Gastroesophageal sphincter (tissue), 3 donors: ENCODE results near the gene HIPK4.

Experiments used
- CTCF ChIP-seq, 4 experiments: fragments of 200-600 bp in 2 of 4; fragments of 450-650 bp in 2 of 4; sonication (generic) in 1 of 4; IDR thresholded peaks; one replicate each; pipeline ENCODE4 v1.5.1; 2017 to 2019; ENCODE audit warnings: antibody characterized with exemption in 4 of 4, mild to moderate bottlenecking in 2 of 4, moderate library complexity in 2 of 4
- POLR2A ChIP-seq, 2 donors: fragments of 450-650 bp; IDR thresholded peaks; one replicate each; pipeline ENCODE4 v1.6.1; 2017; ENCODE audit warnings: antibody characterized with exemption in 2 of 2, mild to moderate bottlenecking in 2 of 2, moderate library complexity in 1 of 2

- TF ChIP-seq CTCF (IDR thresholded peaks at IDR 0.05) (no peak), POLR2A (IDR thresholded peaks at IDR 0.05) (no peak)
Measured at GRCh38 chr19:40360020-40360707, 29.8 kb downstream of the HIPK4 start.
